ENCODE results near the gene SMIM28.

The SMIM28 gene

GRCh38 chr6:138374815-138375214 is 2.9 kb upstream of the SMIM28 start:
- DNase-seq, result peak; percentile 28

DNA sequence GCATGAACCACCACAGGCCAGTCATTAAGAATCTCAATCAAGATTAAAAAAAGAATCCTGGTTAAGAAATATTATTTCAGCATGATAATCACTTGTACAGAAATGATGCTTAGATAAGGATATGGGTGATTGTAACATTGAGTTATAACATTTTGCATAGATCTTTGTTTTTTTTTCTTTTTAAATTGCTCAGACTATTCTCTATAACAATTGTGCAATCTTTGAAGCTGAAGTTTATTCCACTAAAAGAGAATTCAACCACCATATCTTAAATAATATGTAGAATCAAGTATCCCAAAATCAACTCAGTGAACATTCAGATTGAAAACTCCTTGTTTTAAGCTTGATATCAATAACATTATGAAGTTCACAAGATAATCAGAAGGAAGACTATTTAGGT is 663 bp upstream of the SMIM28 start:
- DNase-seq, result no peak

DNA sequence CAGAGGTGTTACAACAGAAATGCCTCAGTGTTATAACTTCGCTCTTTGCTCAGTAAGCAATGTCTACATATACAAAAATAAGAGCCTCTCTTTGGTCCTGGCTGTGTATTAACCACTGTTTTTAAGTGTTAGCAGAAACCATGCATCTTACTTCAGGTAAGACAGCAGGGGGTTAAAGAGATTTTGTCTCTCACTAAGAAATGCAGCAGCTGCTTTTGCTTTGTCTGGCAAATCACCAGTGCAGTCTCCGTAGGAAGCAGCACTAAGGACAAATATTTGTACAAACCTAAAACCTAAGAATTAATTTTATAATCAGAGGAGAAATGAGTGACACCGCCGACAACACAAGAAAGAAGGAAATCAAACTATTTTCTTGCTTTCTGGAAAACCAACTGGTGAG is 758 bp downstream of the SMIM28 start:
- no peak for DNase-seq

DNA sequence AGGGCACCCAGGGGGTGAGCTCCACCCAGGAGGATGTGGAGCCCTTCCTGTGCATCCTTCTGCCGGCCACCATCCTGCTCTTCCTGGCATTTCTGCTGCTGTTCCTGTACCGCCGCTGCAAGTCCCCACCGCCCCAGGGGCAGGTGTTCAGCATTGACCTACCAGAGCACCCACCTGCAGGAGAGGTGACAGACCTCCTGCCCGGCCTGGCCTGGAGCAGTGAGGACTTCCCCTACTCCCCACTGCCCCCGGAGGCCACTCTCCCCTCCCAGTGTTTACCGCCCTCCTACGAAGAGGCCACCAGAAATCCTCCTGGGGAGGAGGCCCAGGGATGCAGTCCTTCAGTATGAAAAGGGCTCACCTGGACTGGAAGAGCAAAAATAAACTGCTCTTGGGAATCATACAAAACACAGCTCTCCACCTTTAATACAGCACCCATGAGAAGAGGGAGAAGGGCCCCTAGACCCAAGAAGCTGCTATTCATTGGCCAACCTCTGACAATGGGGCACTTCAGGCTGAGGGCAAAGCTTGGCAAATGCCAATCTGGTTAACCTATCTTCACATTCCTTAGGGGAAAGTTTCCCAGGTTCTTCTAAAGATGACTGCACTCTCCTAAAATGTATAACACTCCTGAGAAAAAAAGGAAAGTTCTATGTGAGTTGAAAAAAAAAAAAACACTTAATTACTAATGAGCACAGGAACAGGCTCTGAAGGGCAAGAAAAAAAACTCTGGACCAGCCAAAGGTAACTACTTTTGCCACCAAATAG is 5.0 kb downstream of the SMIM28 start:
- no peak for DNase-seq

DNA sequence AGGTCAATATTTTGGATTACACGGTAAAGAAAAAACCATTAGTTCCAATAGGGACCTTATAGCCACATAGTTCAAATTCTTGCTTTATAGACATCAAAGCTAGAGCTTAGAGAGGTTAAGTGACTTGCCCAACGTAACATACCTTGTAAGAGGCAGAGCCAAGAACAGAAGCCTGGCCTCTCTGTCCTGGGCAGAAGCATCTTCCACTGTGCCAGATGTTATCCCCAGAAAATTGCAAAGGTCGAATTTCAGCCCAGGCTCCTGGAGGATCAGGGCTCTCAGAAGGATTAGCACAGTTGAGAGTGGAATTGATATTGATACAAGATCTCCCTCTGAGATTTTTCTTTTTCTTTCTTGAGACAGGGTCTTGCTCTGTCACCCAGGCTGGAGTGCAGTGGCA is 6.1 kb downstream of the SMIM28 start:
- DNase-seq, result no peak

DNA sequence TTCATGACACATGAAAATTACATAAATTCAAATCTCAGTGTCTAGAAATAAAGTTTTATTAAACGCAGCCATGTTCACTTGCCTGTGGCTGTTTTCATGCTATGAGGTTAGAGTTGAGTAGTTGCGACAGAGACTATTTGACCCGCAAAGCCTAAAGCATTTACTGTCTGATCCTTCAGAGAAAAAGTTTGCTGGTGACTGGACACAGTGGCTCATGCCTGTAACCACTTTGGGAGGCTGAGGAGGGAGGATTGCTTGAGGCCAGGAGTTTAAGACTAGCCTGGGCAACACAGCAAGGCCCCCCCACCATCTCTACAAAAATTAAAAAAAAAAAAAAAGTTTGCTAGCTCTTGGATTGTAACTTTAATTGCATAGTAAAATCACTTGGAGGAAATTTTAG is 9.2 kb downstream of the SMIM28 start:
- no peak for DNase-seq

- no peak for DNase-seq
Measured at GRCh38 chr6:138387577-138388368, 10.1 kb downstream of the SMIM28 start.

GRCh38 chr6:138389551-138389950 is 11.8 kb downstream of the SMIM28 start:
- DNase-seq, result no peak

GRCh38 chr6:138393871-138394783 is 16.4 kb downstream of the SMIM28 start:
- DNase-seq, result peak; percentile 85

GRCh38 chr6:138396709-138397108 is 19.0 kb downstream of the SMIM28 start:
- DNase-seq, result no peak

DNA sequence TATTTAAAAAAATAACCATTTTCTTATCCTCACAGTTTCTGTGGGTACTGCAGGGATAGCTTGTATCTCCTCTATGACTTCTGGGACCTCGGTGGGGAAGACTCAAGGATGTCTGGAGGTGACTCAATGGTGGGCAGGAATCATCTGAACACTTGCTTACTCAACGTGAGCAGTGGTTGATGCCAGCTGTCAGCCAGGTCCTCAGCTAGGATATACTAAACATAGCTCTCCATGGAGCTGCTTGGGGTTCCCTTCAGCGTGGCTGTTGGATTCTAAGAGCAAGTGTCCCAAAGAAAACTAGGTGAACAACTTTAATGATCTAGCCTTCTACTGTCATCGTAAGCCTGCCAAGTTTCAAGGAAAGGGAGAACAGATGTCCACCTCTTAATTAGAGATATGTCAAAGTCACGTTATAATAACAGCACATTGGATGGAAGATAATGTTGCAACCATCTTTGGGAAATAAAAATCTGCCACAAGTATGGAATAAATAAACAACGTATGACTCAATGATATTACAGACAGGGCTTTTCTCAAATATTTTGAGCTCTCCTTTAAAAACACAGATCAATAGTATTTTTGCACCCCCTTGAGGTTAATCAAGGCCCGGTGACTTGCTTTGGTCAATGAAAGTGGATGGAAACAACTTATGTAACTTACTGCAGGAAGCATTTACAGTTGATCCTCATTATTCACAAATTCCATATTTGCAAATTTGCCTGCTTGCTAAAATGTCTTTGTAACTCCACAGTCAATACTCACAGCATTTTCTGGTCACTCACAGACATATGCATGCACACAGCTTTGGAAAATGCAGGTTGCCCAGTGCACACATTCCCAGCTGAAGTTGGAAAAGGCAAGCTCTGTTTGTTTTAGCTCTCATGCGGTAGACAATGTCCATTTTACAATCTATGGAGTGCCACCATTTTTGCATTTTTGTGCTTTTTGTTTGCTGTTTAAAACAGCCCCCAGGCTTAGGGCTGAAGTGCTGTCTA is 19.7 kb downstream of the SMIM28 start:
- DNase-seq, result no peak

- no peak for DNase-seq
Measured at GRCh38 chr6:138400326-138400725, 22.6 kb downstream of the SMIM28 start.

- DNase-seq, result no peak
Measured at GRCh38 chr6:138401960-138402837, 24.5 kb downstream of the SMIM28 start.

- DNase-seq, result no peak
Measured at GRCh38 chr6:138402838-138403187, 25.1 kb downstream of the SMIM28 start.

GRCh38 chr6:138403324-138403800 is 25.7 kb downstream of the SMIM28 start:
- peak; percentile 75 for DNase-seq

DNA sequence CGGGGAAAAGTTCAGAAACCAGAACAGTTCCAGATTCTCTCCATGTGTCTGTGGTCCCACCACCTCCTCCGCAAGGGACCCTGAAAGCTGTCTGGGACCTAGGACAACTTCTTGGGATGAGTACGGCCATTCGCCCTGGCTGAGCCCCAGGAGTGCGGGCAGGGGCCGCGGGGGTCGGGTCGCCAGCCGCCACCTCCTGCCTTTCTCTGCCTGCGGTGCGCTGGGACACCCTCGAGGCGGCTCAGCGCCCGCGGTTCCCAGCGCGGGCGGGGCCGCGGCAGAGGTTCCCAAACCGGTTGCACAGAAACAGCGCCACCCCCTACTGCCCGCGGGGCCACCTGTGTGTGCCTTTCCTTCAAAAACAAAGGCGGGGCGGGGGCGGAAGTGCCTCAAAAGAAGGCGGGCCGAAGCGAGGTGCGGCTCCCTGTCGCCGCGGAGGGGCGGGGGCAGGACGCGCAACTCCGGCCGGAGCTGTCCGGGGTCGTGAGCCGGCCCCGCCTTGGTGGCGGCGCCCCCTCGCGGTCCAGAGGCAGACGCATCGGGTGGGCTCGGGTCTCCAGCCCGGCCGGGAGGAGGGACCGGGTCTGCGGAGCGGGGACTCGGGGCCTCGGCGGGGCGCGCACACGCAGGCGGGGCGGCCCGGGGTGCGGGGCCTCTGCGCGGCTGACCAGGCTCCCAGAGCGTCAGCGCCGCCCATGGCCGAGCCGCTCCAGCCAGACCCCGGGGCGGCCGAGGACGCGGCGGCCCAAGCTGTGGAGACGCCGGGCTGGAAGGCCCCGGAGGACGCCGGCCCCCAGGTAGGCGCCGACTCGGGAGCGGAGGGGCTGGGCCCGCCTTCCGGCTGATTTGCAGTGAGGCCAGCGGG is 26.3 kb downstream of the SMIM28 start, which contains the start of gene HEBP2:
Gene HEBP2 (plus strand): TSS at position 423 of the 865 bp plus-strand sequence. CDS start 273 bp downstream, at position 696.
- peak; percentile 98 for DNase-seq

DNA sequence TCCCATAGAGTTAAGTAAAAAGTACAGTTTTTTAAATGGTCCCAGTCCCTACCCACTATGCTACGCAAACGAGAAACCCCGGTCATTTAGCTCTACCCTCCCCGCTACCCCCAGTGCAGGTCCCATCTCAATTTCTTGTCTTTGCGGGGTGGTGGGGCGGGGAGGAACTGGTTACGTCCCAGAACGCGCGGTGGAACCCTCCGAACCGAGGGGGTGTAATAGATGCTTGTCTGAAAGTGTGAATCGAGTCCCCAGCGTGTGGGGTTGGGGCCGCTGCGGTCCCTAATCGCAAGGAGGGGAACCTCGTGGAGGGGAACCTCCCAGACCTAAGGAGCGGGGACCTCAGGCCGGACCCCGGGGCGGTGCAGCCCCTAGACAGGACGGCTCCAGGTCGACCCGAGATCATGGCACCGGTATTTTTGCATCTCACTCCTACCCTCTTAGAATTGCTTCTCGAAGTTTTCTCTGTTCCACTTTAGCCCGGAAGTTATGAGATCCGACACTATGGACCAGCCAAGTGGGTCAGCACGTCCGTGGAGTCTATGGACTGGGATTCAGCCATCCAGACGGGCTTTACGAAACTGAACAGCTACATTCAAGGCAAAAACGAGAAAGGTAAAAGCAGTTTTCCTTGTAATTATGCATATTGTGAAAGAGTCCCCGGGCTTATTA is 27.1 kb downstream of the SMIM28 start:
- peak; percentile 67 for DNase-seq

GRCh38 chr6:138405816-138406413 is 28.2 kb downstream of the SMIM28 start:
- DNase-seq, result no peak

GRCh38 chr6:138406443-138406842 is 28.7 kb downstream of the SMIM28 start:
- no peak for DNase-seq
